ENCODE measurements around the gene WNK1.

DNA sequence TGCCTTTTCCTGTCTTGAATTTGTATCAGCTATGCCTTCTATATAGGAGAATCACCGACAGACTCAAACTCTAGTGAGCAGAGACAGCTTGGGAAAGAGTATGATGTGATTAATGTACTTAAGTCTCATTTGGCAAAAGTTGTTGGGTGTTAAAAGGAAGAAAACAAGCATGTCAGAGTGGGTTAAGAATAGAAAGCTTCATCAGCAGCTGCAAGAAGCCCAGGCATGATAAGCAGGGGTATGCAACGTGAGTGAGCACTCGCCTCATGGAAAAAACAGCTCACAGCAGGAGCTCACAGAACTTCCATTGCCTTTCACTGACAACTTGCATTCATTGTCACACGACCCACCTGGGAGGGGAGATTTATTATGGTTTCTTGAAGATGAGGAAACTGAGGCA, 35.9 kb upstream of the WNK1 start:
- TF ChIP-seq, protein P1, sequence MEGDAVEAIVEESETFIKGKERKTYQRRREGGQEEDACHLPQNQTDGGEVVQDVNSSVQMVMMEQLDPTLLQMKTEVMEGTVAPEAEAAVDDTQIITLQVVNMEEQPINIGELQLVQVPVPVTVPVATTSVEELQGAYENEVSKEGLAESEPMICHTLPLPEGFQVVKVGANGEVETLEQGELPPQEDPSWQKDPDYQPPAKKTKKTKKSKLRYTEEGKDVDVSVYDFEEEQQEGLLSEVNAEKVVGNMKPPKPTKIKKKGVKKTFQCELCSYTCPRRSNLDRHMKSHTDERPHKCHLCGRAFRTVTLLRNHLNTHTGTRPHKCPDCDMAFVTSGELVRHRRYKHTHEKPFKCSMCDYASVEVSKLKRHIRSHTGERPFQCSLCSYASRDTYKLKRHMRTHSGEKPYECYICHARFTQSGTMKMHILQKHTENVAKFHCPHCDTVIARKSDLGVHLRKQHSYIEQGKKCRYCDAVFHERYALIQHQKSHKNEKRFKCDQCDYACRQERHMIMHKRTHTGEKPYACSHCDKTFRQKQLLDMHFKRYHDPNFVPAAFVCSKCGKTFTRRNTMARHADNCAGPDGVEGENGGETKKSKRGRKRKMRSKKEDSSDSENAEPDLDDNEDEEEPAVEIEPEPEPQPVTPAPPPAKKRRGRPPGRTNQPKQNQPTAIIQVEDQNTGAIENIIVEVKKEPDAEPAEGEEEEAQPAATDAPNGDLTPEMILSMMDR (IDR thresholded peaks at IDR 0.05): no peak
- TF ChIP-seq ELK1 (IDR thresholded peaks at IDR 0.05; ENCODE audit: low read depth, low read length) (no peak), HDAC2 (IDR thresholded peaks at IDR 0.05) (no peak), KDM1A (IDR thresholded peaks at IDR 0.05; ENCODE audit: low read depth) (no peak), RNF2 (IDR thresholded peaks at IDR 0.05; ENCODE audit: borderline replicate concordance, low read depth) (no peak)
- TF ChIP-seq, protein P2, sequence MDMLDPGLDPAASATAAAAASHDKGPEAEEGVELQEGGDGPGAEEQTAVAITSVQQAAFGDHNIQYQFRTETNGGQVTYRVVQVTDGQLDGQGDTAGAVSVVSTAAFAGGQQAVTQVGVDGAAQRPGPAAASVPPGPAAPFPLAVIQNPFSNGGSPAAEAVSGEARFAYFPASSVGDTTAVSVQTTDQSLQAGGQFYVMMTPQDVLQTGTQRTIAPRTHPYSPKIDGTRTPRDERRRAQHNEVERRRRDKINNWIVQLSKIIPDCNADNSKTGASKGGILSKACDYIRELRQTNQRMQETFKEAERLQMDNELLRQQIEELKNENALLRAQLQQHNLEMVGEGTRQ (IDR thresholded peaks at IDR 0.05): no peak
- TF ChIP-seq, protein P3, sequence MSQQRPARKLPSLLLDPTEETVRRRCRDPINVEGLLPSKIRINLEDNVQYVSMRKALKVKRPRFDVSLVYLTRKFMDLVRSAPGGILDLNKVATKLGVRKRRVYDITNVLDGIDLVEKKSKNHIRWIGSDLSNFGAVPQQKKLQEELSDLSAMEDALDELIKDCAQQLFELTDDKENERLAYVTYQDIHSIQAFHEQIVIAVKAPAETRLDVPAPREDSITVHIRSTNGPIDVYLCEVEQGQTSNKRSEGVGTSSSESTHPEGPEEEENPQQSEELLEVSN (IDR thresholded peaks at IDR 0.05; ENCODE audit: borderline replicate concordance, low read depth): no peak

Measured in A549 (cell line).